NK-92 treated with Interleukin-12 subunit alpha and Interleukin-12 subunit beta, amount 100 ng/mL, for 24 hours (cell line): ENCODE measurements around the gene MAP2.

Experiments
- DNase-seq: peaks from one replicate; lab custom pipeline; 2025; lab: John Stamatoyannopoulos, UW

Gene MAP2

DNA sequence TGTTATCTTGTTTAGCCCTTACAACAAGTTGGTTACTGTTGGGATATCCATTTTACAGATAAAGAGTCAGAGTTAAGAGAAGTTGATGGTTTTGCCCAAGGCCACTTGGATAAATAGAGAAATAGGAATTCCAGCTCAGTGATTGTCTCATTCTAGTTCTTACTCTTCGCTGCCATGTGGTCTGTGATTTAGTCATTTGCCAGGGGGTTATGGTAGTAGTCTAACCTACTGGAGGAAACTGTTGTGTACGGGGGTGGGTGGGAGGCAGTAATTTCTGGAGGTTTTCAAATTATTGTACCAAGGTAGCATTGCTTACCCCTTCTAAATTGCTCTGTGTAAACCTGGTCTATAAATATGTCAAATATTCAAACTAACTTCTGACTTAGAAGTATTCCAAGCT lies 110.4 kb downstream of the MAP2 start:
- no peak for DNase-seq

DNA sequence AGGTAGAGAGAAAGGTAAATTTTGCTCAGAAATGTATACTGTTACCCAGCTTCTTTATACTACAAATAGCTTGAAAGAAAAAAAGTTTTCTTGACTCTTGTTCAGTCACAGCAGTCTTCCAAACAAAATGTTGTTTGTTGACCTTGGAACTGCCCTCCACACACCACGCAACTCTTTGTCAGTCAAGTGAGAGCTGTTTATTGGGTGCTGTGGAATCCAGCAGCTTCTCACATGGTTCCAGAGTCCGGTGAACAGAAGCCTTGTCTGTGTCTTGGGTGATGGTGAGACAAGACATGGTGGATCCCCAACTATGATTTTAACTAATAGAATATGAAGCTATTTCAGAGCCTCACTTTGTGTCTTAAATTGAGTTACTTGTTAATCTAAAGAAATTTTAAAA lies 112.5 kb downstream of the MAP2 start:
- no peak for DNase-seq

DNA sequence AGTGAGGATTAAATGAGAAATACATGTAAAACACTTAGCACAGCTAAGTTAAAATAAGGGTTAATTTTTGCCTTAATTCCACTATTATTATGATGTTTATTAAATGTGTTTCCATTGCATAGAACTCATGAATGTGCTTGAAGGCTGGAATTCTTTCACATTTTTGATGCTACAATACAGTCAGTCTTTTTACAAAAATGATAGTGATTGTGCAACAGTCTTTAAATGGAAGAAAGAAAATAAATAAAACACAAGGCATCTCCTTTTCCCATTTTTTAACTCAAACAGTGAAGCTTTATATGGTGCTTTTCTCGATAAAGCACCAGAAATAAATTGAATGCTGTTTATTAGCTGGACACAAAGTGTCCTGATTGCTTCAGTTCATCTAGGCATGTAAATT lies 123.9 kb downstream of the MAP2 start:
- no peak for DNase-seq

DNA sequence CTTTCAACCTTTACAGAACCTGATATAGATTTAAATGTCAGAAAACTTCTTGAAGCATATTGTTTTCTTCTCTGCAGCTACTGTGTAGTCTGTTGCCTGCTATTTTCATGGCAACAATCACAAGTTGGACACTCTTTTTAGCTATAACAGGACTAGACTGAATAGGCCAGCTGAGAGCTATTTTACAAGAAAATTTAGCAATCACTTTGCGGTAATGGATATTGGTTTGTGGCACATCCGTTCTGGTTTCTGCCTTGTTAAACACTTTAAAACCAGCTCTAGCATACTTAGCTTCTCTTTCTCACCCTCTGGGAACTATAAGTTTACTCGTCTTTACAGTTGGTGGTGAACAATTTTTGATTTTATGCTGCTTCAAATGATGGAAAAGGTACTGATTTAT lies 125.7 kb downstream of the MAP2 start:
- no peak for DNase-seq

DNA sequence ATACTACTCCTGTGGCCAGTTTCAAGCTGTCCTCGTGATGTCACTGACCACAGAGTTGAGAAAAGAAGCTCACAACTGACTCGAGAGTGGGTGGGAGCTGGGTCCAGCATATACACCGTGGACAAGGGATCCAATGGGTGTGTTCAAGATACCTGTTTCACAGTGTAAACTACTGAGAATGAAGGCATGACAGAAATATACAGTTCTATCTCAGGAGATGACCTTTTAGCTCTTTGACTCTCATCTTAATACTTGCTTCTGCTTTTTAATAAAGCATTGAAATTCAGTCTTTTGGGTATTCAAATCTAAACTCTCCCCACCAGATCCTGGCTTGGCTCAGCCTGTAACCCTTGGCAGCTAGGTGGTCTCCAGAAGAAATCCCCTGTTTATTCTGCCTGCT lies 130.1 kb downstream of the MAP2 start:
- DNase-seq: no peak

DNA sequence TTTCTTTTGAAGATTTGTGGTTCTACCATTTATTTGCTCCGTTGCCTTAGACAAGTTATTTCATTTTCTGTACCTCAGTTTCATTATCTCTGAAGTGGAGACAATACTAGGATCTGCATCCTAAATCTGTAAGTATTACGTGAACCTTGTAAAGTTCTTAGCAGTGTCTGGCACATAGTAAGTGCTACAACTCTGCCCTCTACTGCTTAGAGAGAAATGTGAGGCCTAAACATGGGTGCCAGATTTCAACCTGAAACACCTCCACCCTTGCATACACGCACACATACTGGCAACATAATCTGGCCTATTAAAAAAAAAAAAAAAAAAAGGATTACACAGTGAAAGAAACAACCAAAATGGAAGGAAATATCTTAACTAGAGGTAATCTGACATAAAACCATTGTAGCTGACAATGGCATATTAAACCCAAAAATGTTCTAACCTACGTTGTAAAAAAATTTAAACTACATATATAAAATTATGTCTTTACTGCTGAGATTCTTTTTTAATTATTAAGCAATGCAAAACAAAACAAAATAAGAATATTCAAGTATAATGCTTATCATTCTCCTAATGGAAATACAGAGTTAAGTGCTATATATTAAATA lies 132.6 kb downstream of the MAP2 start:
- DNase-seq: no peak

DNA sequence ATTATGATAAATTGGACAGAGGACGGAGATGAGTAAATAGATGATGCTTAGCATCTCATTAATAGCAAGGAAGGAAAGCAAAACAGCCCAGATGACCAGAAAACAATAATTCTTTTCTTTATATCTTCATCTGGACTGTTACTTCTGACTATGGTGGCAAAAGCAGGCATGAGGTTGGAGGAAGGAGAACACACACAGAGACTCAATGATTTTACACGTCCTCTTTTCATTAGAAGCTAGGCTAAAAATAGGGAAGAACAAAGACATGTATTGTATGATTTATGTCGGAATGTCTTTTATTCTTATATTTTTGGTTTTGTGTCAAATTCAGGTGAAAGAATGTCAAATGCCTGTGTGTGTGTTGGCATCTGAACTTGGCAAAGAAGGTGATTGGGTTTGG lies 137.1 kb downstream of the MAP2 start:
- DNase-seq: no peak

DNA sequence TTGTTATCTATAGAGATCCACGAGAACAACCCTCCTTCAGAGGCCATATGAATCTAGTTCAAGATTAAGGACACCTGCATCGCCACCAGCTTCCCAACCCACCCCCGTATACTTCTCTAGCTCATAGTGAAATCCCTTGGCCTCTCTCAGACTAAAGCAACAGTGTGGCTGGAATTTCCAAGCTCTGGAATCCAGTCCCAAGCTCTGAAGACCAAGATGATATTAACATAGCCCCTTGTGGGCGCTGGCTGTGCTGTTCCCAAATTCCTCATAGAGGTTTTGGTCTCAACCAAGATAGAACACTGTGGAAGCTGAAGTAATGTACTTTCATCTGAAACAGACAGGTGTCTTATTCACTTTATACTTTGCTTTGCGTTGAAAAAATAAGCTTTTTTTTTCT lies 139.6 kb downstream of the MAP2 start:
- DNase-seq: no peak

DNA sequence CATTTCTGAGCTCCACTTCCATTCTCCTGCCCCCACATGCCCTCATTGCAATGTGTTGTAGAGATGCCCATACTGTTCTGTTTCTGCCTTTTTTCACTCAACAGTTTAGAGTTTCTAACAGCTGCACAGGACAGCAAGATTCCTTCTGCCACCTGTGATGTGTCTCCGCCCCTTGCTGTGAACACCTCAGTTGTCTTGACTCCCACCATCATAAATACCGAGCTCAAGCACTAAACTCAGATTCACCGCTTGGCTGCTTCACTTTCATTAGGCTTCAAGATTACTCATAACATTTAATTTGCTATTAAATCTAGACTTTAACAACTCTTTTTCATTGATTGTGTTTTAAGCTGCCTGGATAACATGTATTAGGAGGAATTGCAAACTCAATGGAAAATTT lies 141.0 kb downstream of the MAP2 start:
- DNase-seq: no peak

DNA sequence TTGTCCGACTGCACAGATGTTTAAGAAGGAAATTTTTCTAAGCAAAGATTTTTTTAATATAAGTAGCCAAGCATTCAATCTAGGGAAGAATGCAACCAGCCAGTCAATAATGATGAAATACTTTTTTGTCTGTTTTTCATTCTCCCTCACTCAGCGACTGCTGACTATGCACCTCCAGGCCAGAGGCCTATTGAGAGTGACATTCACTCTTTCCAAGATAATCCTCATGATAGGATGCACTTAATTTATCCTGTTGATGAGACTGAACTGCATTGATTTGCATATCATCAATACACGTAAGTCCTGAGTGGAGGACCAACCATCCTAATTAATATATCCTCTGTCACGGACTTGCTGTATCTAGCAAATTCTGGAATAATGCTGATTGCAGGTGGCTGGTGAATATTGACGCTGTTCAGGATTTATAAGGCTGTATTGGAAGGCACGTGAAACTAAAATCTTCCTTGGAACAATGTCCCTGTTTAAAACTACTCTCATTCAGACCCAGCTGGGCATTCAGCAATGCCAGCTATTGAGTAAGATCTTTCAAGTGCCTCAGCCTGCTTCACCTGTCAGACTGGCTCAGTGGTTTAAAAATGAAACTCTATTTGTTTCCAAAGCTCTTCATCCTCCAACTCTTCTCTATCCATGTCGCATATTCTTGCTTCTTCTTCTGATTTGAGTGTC lies 142.2 kb downstream of the MAP2 start:
- DNase-seq: no peak

DNA sequence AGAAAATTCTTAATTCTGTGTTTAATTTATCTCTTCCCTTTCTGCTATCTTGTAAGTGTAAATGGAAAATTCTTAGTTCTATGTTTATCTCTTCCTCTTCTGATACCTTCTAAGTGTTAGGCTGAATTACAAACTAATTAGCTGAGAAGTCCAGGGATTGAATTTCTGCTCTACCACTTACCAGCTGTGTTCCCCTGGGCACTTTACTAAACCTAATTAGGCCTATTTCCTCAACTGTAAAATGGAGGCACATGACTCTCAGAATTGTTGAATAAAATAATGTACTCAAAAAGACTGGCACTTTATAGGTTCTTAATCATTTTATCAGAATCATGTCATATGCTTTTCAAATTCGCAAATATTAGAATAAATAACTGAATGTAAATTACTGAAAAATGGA lies 146.3 kb downstream of the MAP2 start:
- DNase-seq: no peak

DNA sequence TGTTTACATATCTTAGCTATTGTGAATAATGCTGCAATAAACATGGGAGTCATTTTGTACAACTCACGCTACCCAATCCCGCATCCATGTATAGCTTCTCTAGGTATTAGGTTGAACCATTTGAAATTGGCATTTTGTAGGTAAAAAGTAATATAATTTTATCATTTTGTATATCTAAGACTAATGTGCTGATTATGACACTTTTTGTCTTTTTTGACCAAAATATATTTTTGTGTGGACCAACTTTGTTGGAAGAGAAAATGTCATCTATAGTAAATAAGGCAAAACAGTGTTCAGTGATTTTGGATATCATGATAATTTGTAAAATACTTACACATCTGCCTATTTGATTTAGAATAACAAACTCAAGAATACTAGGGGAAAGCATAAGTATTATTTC lies 150.7 kb downstream of the MAP2 start:
- no peak for DNase-seq

DNA sequence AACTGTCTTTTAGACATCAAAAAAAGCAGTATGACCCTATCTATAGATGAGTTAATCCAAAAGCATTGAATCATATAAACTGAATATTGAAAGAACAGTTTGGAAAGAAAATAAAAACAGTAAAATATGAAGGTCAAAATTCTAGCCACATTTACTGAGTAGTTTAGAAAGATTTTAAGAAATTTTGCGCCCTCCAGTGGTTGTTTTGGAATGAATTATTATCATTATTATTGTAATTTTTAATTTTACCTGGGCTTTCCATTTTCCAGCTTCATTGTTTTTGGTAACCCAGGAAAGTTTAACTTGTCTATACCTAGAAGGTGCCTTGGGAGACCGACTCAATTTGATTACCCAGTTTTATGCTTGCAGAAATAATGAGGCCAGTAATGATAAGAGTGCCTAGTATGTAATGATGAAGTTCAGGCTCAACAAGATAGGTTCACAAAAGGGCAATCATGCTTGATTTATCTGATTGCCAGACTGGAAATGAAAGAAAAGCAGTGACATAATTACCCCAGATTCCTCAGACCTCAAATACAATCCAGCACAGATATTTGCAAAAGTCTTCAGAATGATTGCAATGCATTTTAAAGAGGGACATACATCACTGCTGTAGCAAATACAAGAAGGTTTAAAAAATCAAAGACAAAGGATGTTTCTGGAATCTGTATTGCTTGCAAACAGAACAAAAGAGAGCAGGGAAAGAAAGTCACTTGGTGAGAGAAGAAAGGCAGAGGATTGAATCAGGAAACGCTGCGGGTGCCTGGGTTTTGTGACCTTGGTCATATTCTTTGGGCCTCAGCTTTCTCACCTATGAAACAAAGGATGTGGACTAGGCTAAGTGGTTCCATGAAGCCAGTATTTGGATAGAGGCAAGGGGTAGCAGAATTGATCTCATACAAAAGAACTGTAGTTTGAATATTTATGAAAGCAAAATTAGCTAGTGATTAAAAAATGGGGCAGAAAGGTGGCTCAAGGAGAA lies 153.8 kb downstream of the MAP2 start:
- no peak for DNase-seq

DNA sequence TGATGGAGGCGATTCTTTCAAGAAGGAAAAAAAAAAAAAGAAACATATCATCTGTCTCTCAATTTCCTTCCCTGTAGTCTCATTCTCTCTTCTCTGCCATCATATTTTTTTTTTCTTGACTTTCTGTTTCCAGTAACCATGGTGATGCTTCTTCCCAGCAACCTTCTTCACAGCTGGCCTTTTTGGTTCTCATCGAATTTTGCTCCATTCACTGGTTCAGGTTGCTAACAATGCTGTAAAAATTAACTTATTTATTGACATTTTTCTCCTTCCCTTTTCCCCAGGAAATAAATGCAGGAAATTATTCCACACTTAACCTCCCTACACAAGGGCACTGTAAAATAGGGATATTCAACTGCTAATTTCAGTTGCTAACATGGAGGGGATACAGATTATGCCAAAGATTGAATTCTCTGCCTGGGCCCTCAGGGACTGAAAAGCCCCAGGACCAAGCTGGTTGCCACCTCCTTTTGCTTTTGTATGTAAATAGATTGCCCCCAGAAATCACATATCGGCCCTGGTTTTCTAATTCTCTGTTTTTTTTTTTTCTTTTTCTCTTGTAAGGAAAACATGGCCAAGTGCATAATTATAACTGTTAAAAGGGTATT lies 154.7 kb downstream of the MAP2 start:
- DNase-seq: no peak

DNA sequence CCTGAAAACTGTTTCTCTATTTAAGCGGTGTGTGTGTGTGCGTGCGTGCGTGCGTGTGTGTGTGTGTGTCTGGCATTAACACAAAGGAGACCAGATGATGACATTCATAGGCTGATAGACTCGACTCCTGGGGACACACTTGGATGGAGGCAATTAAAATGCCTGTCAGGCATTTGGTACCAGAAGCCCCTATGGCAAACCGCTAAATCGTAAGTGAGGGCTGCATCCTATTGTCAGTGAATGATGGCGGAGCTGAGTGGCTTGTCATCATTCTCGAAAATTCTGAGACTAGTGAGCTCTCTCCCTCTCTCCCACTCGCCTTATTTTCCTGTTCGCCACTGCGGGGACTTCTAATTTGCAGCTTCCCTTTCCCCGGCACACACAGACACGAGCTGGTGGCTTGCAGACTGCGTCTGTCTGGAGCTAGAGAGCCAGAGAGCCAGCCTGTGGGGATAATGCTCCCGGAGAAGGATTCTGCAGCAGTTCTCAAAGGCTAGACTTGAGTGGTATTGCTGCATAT lies 155.4 kb downstream of the MAP2 start:
- no peak for DNase-seq

DNA sequence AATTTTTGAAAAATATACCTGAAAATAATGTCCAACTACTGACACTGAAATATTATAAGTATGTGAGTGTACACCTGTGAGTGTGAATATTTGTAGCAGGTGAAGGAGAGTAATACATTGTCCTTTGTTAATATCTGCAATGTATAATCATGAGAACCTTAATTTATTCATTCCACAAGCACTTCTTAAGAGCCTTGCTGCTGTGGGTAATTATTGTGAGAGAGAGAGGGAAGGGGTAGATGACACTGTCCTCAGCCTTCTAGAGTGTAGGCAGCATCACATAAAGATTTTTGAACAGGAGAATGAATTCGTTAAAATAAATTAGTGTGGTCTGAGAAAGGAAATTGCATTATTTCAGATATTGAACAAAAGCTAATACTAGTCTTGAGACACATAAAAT lies 157.2 kb downstream of the MAP2 start:
- no peak for DNase-seq

DNA sequence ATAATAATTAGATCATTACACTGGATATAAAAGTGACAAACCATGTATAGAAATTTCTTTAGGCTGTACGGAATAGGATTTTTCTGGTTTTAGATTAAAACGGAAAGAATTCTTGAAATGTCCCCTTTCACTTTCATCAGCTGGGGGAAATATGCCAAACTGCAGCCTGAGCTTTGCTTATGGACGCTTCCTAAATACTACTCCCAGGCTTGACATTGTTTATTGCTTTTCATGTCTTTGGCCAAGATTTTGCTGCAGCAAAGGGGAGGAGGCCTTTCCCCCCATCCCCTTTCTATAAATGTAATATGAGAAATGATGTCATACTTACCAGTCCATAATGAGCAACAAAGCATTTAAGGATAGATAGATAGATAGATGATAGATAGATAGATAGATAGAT lies 158.4 kb downstream of the MAP2 start:
- DNase-seq: no peak

DNA sequence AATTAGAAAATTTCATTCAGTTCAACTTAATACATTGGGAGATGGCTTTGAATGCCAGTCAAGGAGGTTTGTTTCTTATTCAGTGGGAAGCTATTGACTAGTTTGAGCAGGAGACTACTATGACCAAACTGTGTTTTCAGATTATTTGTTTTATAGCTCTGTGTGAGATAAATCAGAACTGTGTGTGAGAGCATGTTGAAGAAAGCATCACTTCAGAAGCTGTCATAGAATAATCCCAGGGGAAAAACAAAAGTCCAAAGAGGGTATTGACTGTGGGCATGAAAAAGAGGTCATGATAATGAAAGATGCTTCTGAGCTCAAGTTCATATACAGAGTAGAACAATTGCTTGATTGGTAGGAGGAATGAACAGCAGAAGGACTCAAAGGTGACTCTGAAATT lies 160.6 kb downstream of the MAP2 start:
- DNase-seq: no peak

DNA sequence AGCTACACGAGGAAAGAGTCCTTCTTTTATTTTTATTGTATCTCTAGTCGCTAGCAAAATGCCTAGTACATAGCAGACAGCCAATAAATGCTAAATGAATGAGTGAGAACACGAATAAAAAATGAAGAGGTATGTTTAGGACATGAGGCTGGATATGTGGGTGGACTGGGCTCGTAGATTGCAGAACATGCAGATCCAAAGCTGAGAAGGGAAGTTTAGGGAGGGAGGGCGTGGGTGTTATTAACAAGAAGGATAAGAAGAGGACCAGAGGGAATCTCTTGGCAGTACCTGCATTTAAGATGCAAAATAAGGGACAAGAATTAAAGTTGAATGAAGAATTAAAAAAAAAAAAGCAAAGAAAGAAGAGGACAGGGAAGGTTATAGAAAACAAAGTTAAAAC lies 161.1 kb downstream of the MAP2 start:
- no peak for DNase-seq

DNA sequence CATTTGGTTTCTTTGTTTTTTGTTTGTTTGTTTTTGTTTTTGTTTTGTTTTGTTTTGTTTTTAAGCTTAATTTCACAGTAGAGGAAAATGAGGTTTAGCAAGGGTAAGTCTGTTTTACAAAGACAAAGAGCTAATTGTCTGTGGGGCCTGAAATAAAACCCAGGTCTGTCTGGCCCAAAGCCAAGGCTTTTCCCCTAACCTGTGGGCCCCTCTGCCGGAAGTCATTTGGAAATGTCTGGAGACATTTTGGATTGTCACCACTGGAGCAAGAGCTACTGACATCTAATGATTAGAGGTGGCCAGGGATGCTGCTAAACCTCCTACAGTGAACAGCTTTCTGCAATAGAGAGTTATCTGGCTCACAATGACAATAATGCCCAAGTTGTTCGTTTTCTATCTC lies 167.2 kb downstream of the MAP2 start:
- no peak for DNase-seq

DNA sequence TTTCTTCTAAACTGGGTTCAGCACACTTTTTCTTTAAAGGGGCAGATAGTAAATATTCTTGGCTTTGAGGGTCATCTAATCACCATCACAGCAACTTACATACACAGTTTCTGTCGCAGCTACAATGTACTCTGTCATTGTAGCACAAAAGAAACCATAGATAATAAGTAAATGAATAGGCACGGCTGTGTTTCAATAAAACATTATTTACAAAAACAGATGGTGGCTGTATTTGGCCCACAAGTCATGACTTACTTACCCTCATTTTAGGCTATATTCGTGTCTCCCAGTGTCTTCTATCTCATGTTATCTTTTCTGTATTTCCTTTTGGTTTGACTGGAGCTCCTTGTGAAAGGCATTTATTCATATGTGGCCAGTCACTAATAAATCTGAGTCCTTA lies 168.3 kb downstream of the MAP2 start:
- no peak for DNase-seq

DNA sequence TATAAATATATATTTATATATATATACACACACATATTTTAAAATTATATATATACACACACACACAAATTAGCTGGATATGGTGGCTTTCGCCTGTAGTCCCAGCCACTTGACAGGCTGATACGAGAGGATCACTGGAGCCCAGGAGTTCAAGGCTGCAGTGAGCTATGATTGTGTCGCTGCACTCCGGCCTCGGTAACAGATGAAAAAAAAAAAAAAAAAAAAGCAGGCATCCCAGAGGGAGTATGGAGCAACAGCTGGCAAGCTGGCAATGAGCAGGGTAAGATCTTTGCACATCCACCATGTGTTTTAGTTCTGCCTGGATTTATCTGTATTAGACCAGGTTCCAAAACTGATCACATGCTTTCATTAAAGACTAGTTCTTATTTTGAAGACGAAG lies 170.1 kb downstream of the MAP2 start:
- DNase-seq: no peak
